ENCODE measurements around the gene PCK1. TPM values are rescaled to one million over a fixed set of nuclear protein-coding genes. Genes with fewer than 3 reads are reported as not detected.

Gene PCK1
- total RNA-seq, 1 donor from 2014 or later: not detected

- Histone ChIP-seq H3K4me1 (peaks cover 31% of the 10 kb centered on the region), H3K27me3 (ENCODE audit: low read depth) (peaks cover 20% of the 10 kb centered on the region)
- DNase-seq: no peak
Measured at GRCh38 chr20:57584768-57585461, 24.0 kb downstream of the PCK1 start.

GRCh38 chr20:57585466-57586213, 24.7 kb downstream of the PCK1 start:
- no peak overlapping the region for H3K27ac ChIP-seq
- peaks cover 5% of the 10 kb centered on the region for H3K9me3 ChIP-seq
- TF ChIP-seq CTCF (IDR thresholded peaks at IDR 0.05): no peak
- intact Hi-C loops (cut with DNase I): no loop called here
- H3K4me1 ChIP-seq: peaks cover 23% of the 10 kb centered on the region
- H3K36me3 ChIP-seq: no peaks in the 10 kb centered on the region
- DNase-seq (no peak), ATAC-seq (no peak)
- H3K27me3 ChIP-seq (ENCODE audit: low read depth): peaks cover 13% of the 10 kb centered on the region
- H3K4me3 ChIP-seq: no peak overlapping the region

More at GRCh38 chr20:57584768-57585461, 24.0 kb downstream of the PCK1 start:
- TF ChIP-seq CTCF (IDR thresholded peaks at IDR 0.05): no peak
- H3K4me3 ChIP-seq: no peak overlapping the region
- peaks cover 5% of the 10 kb centered on the region for H3K9me3 ChIP-seq
- H3K27ac ChIP-seq: no peak overlapping the region
- ATAC-seq: no peak
- no peaks in the 10 kb centered on the region for H3K36me3 ChIP-seq
- intact Hi-C loops (cut with DNase I): no loop called here

DNA sequence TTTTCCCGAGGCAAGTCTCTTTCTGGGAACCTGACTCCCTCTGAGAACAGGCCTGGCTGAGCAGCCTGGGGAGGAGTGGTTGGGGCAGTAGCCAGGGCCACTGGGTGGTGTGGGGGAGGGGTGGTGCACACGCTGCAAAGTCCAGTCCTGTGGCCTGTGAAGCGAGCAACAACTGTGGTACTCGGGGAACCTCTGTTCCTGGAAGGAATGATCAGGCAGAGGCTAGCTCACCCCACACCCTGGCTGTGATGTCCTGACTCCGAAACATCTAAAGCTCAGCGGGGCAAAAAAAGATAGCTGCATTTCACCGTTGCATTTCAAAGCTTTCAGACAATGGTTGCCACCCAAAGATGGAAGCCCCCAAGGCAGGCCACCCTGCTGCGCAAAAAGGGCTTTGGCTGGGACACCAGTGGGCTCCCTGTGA, 25.5 kb downstream of the PCK1 start:
- no peak overlapping the region for H3K4me3 ChIP-seq
- DNase-seq (no peak), ATAC-seq (no peak)
- no peak overlapping the region for H3K27ac ChIP-seq
- H3K36me3 ChIP-seq: no peaks in the 10 kb centered on the region
- intact Hi-C loops (cut with DNase I): no loop called here
- peaks cover 7% of the 10 kb centered on the region for H3K27me3 ChIP-seq (ENCODE audit: low read depth)
- TF ChIP-seq CTCF (IDR thresholded peaks at IDR 0.05): no peak
- H3K4me1 ChIP-seq: peaks cover 16% of the 10 kb centered on the region
- H3K9me3 ChIP-seq: peaks cover 5% of the 10 kb centered on the region

- TF ChIP-seq CTCF (IDR thresholded peaks at IDR 0.05): no peak
- Histone ChIP-seq H3K36me3 (no peaks in the 10 kb centered on the region), H3K27me3 (ENCODE audit: low read depth) (peaks cover 7% of the 10 kb centered on the region), H3K4me1 (peaks cover 11% of the 10 kb centered on the region), H3K4me3 (no peak overlapping the region), H3K27ac (no peak overlapping the region), H3K9me3 (peaks cover 5% of the 10 kb centered on the region)
- intact Hi-C loops (cut with DNase I): no loop called here
- no peak for DNase-seq
- ATAC-seq: no peak
Measured at GRCh38 chr20:57586943-57587277, 26.0 kb downstream of the PCK1 start.

- Histone ChIP-seq H3K4me1 (peaks cover 6% of the 10 kb centered on the region), H3K9me3 (peaks cover 5% of the 10 kb centered on the region), H3K4me3 (no peak overlapping the region), H3K27ac (no peak overlapping the region), H3K27me3 (ENCODE audit: low read depth) (peaks cover 7% of the 10 kb centered on the region), H3K36me3 (no peaks in the 10 kb centered on the region)
- intact Hi-C loops (cut with DNase I): no loop called here
- DNase-seq (no peak), ATAC-seq (no peak)
- no peak for TF ChIP-seq CTCF (IDR thresholded peaks at IDR 0.05)
Measured at GRCh38 chr20:57587278-57587988, 26.5 kb downstream of the PCK1 start.

Data from lower lobe of right lung (tissue), 2 donors.